GM18508 (cell line): ENCODE measurements around the gene VOPP1.

Experiments
- ATAC-seq: cut with Tn5 transposase; IDR thresholded peaks from one replicate; pipeline ENCODE4 v1.9.1; 2021; ENCODE audit warnings: moderate number of reproducible peaks; ENCODE audit not compliant: insufficient read depth, unreplicated experiment

The VOPP1 gene

GRCh38 chr7:55441774-55442522 lies 130.4 kb downstream of the VOPP1 start:
- no peak for ATAC-seq

- no peak for ATAC-seq
These were observed 131.3 kb downstream of the VOPP1 start for GRCh38 chr7:55441002-55441401.

- ATAC-seq: no peak
These were observed 132.1 kb downstream of the VOPP1 start for GRCh38 chr7:55440040-55440690.

GRCh38 chr7:55439627-55440026 lies 132.7 kb downstream of the VOPP1 start:
- no peak for ATAC-seq

- ATAC-seq: no peak
These were observed 133.4 kb downstream of the VOPP1 start for GRCh38 chr7:55438757-55439525.

GRCh38 chr7:55438085-55438756 lies 134.1 kb downstream of the VOPP1 start:
- ATAC-seq: no peak

- ATAC-seq: no peak
These were observed 134.9 kb downstream of the VOPP1 start for GRCh38 chr7:55437375-55437774.

- ATAC-seq: no peak
These were observed 135.8 kb downstream of the VOPP1 start for GRCh38 chr7:55436457-55436856.

GRCh38 chr7:55435466-55435865 lies 136.8 kb downstream of the VOPP1 start:
- no peak for ATAC-seq

GRCh38 chr7:55432939-55433784 lies 139.1 kb downstream of the VOPP1 start:
- ATAC-seq: no peak

GRCh38 chr7:55432506-55432905 lies 139.8 kb downstream of the VOPP1 start:
- ATAC-seq: no peak

- ATAC-seq: no peak
These were observed 140.4 kb downstream of the VOPP1 start for GRCh38 chr7:55431898-55432297.

GRCh38 chr7:55429835-55430499 lies 142.3 kb downstream of the VOPP1 start:
- ATAC-seq: no peak

GRCh38 chr7:55427800-55428199 lies 144.5 kb downstream of the VOPP1 start:
- no peak for ATAC-seq

- ATAC-seq: no peak
These were observed 145.0 kb downstream of the VOPP1 start for GRCh38 chr7:55427342-55427741.

- ATAC-seq: no peak
These were observed 145.6 kb downstream of the VOPP1 start for GRCh38 chr7:55426676-55427075.

GRCh38 chr7:55425141-55425752 lies 147.1 kb downstream of the VOPP1 start:
- ATAC-seq: no peak

- no peak for ATAC-seq
These were observed 148.4 kb downstream of the VOPP1 start for GRCh38 chr7:55423891-55424290.

- no peak for ATAC-seq
These were observed 149.0 kb downstream of the VOPP1 start for GRCh38 chr7:55423277-55423711.
